WERI-Rb-1 (cell line): ENCODE results near the gene AKAP11.

Experiments
- DNase-seq: peaks from one replicate; pipeline ENCODE4 v3.0.0-alpha.2; 2020
- H3K27ac ChIP-seq: fragments of 250-450 bp; sonication (Bioruptor Pico); 2 replicates; pipeline ENCODE4 v1.5.1; 2020; ENCODE audit warnings: mild to moderate bottlenecking, moderate library complexity
- H3K27me3 ChIP-seq: fragments of 250-450 bp; sonication (Bioruptor Pico); 2 replicates; pipeline ENCODE4 v1.5.1; 2021; ENCODE audit warnings: mild to moderate bottlenecking, low read depth, moderate library complexity; ENCODE audit not compliant: insufficient read depth, severe bottlenecking
- H3K36me3 ChIP-seq: fragments of 250-450 bp; sonication (Bioruptor Pico); 2 replicates; pipeline ENCODE4 v1.5.1; 2020; ENCODE audit warnings: mild to moderate bottlenecking, moderate library complexity
- H3K4me3 ChIP-seq: 2 replicates; pipeline ENCODE4 v1.5.1; 2011; ENCODE audit warnings: low read depth, mild to moderate bottlenecking, control low read depth, low read length
- H3K9me3 ChIP-seq: fragments of 250-450 bp; sonication (Bioruptor Pico); 2 replicates; pipeline ENCODE4 v1.5.1; 2021; ENCODE audit warnings: mild to moderate bottlenecking, moderate library complexity; ENCODE audit not compliant: severe bottlenecking
- CTCF ChIP-seq: IDR thresholded peaks from 2 replicates; pipeline ENCODE4 v1.5.1; 2011; ENCODE audit warnings: low read depth, mild to moderate bottlenecking, control low read depth, inconsistent platforms, low read length

Gene AKAP11

GRCh38 chr13:42364613-42365000 lies 92.7 kb downstream of the AKAP11 start:
- Histone ChIP-seq H3K36me3 (no peaks in the 10 kb centered on the region), H3K27ac (no peak overlapping the region), H3K27me3 (no peaks in the 10 kb centered on the region), H3K4me3 (no peak overlapping the region), H3K9me3 (no peaks in the 10 kb centered on the region)
- TF ChIP-seq CTCF = no peak
- no peak for DNase-seq

DNA sequence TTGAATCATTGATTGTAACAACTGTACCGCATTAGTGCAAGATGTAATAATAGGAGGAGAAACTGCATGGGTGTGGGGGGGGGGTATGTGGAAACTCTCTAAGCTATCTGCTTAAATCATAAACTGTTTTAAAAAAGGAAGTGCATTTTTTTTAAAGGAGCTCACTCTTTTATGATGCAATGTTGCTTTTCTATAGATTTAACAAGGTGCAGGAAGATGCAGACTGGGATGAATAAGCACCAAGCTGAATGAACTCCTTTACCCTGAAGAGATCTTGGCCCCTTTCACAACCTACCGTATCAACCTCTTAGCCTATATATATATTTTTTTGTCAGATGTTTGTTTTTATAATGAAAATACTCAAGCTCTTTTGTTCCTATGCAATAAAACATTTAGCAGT lies 95.9 kb downstream of the AKAP11 start:
- TF ChIP-seq CTCF = no peak
- no peaks in the 10 kb centered on the region for H3K9me3 ChIP-seq
- DNase-seq = no peak
- no peaks in the 10 kb centered on the region for H3K27me3 ChIP-seq
- H3K27ac ChIP-seq = no peak overlapping the region
- no peaks in the 10 kb centered on the region for H3K36me3 ChIP-seq
- no peak overlapping the region for H3K4me3 ChIP-seq

DNA sequence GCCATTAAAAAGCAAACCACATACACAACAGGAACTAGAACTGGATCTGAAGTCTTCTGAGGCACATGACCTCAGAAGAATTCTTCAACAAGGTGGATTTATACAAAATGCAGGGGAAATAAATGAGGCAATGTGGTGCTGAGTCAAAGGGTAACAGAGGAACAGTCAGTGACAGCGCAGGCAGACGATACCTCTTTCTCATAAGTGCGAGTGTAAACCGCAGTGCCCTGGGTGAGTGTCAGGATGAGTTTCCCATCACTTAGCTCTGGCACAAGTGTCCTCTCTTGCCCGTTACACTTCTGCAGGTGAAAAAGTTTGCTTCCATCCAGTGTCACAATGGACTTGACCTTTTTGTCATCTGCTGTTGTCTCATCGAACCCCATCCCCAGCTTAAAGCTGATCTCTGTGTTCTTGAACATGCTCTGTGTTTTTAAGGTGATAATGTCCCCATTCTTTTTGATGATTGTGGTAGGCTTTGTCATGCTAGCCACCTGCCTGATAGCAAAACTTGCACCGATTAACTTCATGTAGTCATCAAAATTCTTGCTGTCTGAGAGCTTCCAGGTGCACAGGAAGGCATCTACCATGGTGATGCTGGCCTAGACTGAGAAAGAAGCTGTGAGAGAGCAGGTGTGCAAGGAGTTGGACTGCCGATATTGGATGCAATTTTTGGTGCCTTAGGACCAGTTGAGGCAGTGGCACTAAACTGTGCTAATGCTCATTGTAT lies 97.3 kb downstream of the AKAP11 start:
- no peak for TF ChIP-seq CTCF
- H3K9me3 ChIP-seq = no peaks in the 10 kb centered on the region

GRCh38 chr13:42370229-42370628 lies 98.3 kb downstream of the AKAP11 start:
- H3K9me3 ChIP-seq = no peaks in the 10 kb centered on the region
- no peak for TF ChIP-seq CTCF
- H3K36me3 ChIP-seq = no peaks in the 10 kb centered on the region
- H3K27me3 ChIP-seq = no peaks in the 10 kb centered on the region
- H3K4me3 ChIP-seq = no peak overlapping the region
- DNase-seq = no peak
- H3K27ac ChIP-seq = no peak overlapping the region

More for the DNA sequence above, 97.3 kb downstream of the AKAP11 start:
- Histone ChIP-seq H3K27ac (no peak overlapping the region), H3K4me3 (no peak overlapping the region), H3K27me3 (no peaks in the 10 kb centered on the region), H3K36me3 (no peaks in the 10 kb centered on the region)
- DNase-seq = no peak
